GM23338 (cell line): Measurements from ENCODE around the gene SETD4. TPM values are rescaled to one million over a fixed set of nuclear protein-coding genes. Genes with fewer than 3 reads are reported as not detected.

Experiments used
- ATAC-seq: fragments of 200-7000 bp; cut with Tn5 transposase; 3 replicates; pipeline ENCODE4 v1.9.1; 2020
- DNase-seq: peaks from one replicate; pipeline ENCODE4 v3.0.0-alpha.2; 2015; ENCODE audit warnings: low spot score
- H2AFZ ChIP-seq: fragments of 200-600 bp; sonication (generic); 2 replicates; pipeline ENCODE4 v1.8.0; 2016; ENCODE audit warnings: antibody characterized with exemption, mild to moderate bottlenecking, moderate library complexity
- H3F3A ChIP-seq: fragments of 200-600 bp; sonication (generic); replicated peaks from 2 replicates; pipeline ENCODE4 v1.8.0; 2017; ENCODE audit warnings: antibody characterized with exemption, mixed run types, low read depth
- H3K27ac ChIP-seq: fragments of 200-600 bp; sonication (generic); 2 replicates; pipeline ENCODE4 v1.6.1; 2016; ENCODE audit warnings: low read depth
- H3K27me3 ChIP-seq: fragments of 200-600 bp; sonication (generic); 2 replicates; pipeline ENCODE4 v1.8.0; 2016; ENCODE audit warnings: mild to moderate bottlenecking, mixed run types, moderate library complexity; ENCODE audit not compliant: insufficient read depth
- H3K36me3 ChIP-seq: fragments of 200-600 bp; sonication (generic); 2 replicates; pipeline ENCODE4 v1.8.0; 2016; ENCODE audit warnings: mild to moderate bottlenecking; ENCODE audit not compliant: insufficient read depth
- H3K4me1 ChIP-seq: fragments of 200-600 bp; sonication (generic); 2 replicates; pipeline ENCODE4 v1.8.0; 2016; ENCODE audit warnings: mild to moderate bottlenecking, moderate library complexity; ENCODE audit not compliant: insufficient read depth
- H3K4me2 ChIP-seq: fragments of 200-600 bp; sonication (generic); 2 replicates; pipeline ENCODE4 v1.7.1; 2017; ENCODE audit warnings: mixed run types
- H3K4me3 ChIP-seq: fragments of 200-600 bp; sonication (generic); 2 replicates; pipeline ENCODE4 v1.6.1; 2016; ENCODE audit warnings: mixed run types
- H3K79me2 ChIP-seq: fragments of 200-600 bp; sonication (generic); replicated peaks from 2 replicates; pipeline ENCODE4 v1.8.0; 2017; ENCODE audit warnings: mild to moderate bottlenecking; ENCODE audit not compliant: insufficient read depth
- H3K9me2 ChIP-seq: fragments of 200-600 bp; sonication (generic); 2 replicates; pipeline ENCODE4 v1.8.0; 2017; ENCODE audit not compliant: insufficient read depth
- H4K20me1 ChIP-seq: fragments of 200-600 bp; sonication (generic); replicated peaks from 2 replicates; pipeline ENCODE4 v1.8.0; 2017; ENCODE audit warnings: mild to moderate bottlenecking; ENCODE audit not compliant: insufficient read depth
- H3K27ac Mint-ChIP-seq: 2 replicates; pipeline ENCODE4 v1.8.0; 2020; ENCODE audit warnings: inconsistent platforms, mild to moderate bottlenecking, moderate library complexity, mixed read lengths
- H3K27me3 Mint-ChIP-seq: 3 replicates; pipeline ENCODE4 v1.8.0; 2022; ENCODE audit warnings: low read depth, mild to moderate bottlenecking, moderate library complexity, mixed read lengths, inconsistent platforms; ENCODE audit not compliant: insufficient read depth, poor library complexity
- H3K36me3 Mint-ChIP-seq: 3 replicates; pipeline ENCODE4 v1.8.0; 2021; ENCODE audit warnings: low read depth, mild to moderate bottlenecking, inconsistent platforms, moderate library complexity, mixed read lengths
- H3K4me1 Mint-ChIP-seq: 3 replicates; pipeline ENCODE4 v1.8.0; 2020; ENCODE audit warnings: mild to moderate bottlenecking, inconsistent platforms, mixed read lengths
- H3K4me3 Mint-ChIP-seq: 3 replicates; pipeline ENCODE4 v1.8.0; 2021; ENCODE audit warnings: moderate library complexity, mild to moderate bottlenecking, inconsistent platforms, mixed read lengths
- H3K9me3 Mint-ChIP-seq: 3 replicates; pipeline ENCODE4 v1.8.0; 2020; ENCODE audit warnings: moderate library complexity, mild to moderate bottlenecking, inconsistent platforms, mixed read lengths
- CREB1 ChIP-seq: fragments of 250-450 bp; sonication (Bioruptor Pico); IDR thresholded peaks from 2 replicates; pipeline ENCODE4 v1.5.0; 2020; ENCODE audit warnings: low read depth, mild to moderate bottlenecking, moderate library complexity
- ETS1 ChIP-seq: IDR thresholded peaks from 2 replicates; pipeline ENCODE4 v1.6.1; 2016; ENCODE audit warnings: antibody characterized with exemption
- EZH2 ChIP-seq: fragments of 200-600 bp; sonication (generic); IDR thresholded peaks from one replicate; pipeline ENCODE4 v1.8.0; 2017; ENCODE audit warnings: antibody characterized with exemption, mild to moderate bottlenecking, low read depth; ENCODE audit not compliant: unreplicated experiment
- EZH2phosphoT487 ChIP-seq: fragments of 200-600 bp; sonication (generic); IDR thresholded peaks from one replicate; pipeline ENCODE4 v1.8.1; 2018; ENCODE audit warnings: antibody characterized with exemption; ENCODE audit not compliant: unreplicated experiment
- JUNB ChIP-seq: IDR thresholded peaks from one replicate; pipeline ENCODE4 v1.6.1; 2016; ENCODE audit warnings: antibody characterized with exemption; ENCODE audit not compliant: unreplicated experiment
- NANOG ChIP-seq: IDR thresholded peaks from 2 replicates; pipeline ENCODE4 v1.6.1; 2016; ENCODE audit warnings: antibody characterized with exemption, borderline replicate concordance
- POLR2AphosphoS5 ChIP-seq: IDR thresholded peaks from 2 replicates; pipeline ENCODE4 v1.6.1; 2016; ENCODE audit warnings: antibody characterized with exemption, low read depth
- ZNF331 ChIP-seq: fragments of 250-450 bp; sonication (Bioruptor Pico); IDR thresholded peaks from 2 replicates; pipeline ENCODE4 v1.5.0; 2020; ENCODE audit warnings: low read depth, mild to moderate bottlenecking, moderate library complexity
- ZNF462 ChIP-seq: fragments of 250-450 bp; sonication (Bioruptor Pico); IDR thresholded peaks from 2 replicates; pipeline ENCODE4 v1.5.0; 2020; ENCODE audit warnings: mild to moderate bottlenecking, moderate library complexity
- polyA plus RNA-seq: library from polyadenylated mRNA; unstranded; fragments of >200 nt; fragmentation: Nextera tagmentation; extraction: Ambion mirVana; gene quantifications from 2 replicates; pipeline ENCODE4 v1.2.1, GENCODE V29; 2016
- total RNA-seq: library from RNA; depleted of rRNA; stranded (reverse); fragments of >200 nt; shearing (Covaris generic); gene quantifications from 2 replicates; pipeline ENCODE4 v1.2.3, GENCODE V29; 2014
- TF ChIP-seq, protein P1 (sequence below), 2 experiments: fragments of 200-600 bp in 1 of 2; sonication (generic) in 1 of 2; conservative IDR thresholded peaks; 2 replicates each; pipeline versions ENCODE4 v1.5.1 to v1.6.1; 2016 to 2017; ENCODE audit warnings: antibody characterized with exemption in 2 of 2, low read depth in 2 of 2, mild to moderate bottlenecking in 2 of 2, moderate library complexity in 1 of 2
- TF ChIP-seq, protein P2 (sequence below): IDR thresholded peaks from one replicate; pipeline ENCODE4 v1.6.1; 2018; ENCODE audit warnings: antibody characterized with exemption; ENCODE audit not compliant: unreplicated experiment

The SETD4 gene
- total and polyA plus RNA-seq, 2 experiments from 2014 or later = 32.5 to 45.1 TPM

DNA sequence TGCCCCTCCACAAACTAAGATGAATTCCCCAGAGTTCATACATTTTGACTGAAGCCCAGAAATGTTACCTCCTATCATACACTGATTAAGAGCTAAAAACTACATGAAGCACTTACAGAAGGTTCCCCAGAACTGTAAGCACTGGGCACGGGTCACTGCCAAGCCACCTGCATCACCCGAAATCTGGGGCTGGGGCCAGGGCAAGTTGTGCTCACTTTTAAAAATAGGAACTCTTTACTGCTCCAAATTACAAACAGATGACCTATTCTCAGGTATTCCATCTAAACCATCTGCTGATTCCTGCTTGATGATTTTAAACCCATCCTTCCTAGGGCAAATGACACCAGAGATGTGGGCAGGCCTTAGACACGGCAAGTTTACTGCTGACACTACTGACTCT, 4.8 kb downstream of the SETD4 start:
- TF ChIP-seq, protein P1, sequence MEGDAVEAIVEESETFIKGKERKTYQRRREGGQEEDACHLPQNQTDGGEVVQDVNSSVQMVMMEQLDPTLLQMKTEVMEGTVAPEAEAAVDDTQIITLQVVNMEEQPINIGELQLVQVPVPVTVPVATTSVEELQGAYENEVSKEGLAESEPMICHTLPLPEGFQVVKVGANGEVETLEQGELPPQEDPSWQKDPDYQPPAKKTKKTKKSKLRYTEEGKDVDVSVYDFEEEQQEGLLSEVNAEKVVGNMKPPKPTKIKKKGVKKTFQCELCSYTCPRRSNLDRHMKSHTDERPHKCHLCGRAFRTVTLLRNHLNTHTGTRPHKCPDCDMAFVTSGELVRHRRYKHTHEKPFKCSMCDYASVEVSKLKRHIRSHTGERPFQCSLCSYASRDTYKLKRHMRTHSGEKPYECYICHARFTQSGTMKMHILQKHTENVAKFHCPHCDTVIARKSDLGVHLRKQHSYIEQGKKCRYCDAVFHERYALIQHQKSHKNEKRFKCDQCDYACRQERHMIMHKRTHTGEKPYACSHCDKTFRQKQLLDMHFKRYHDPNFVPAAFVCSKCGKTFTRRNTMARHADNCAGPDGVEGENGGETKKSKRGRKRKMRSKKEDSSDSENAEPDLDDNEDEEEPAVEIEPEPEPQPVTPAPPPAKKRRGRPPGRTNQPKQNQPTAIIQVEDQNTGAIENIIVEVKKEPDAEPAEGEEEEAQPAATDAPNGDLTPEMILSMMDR (conservative IDR thresholded peaks at IDR 0.05; ENCODE audit: low read depth in 2 of 2) = no peak
- TF ChIP-seq JUNB (no peak), EZH2phosphoT487 (no peak), POLR2AphosphoS5 (no peak), ETS1 (no peak), NANOG (no peak), EZH2 (no peak), CREB1 (CRISPR knock-in tag) (no peak), ZNF462 (CRISPR knock-in tag) (no peak), ZNF331 (CRISPR knock-in tag) (no peak)
- TF ChIP-seq, protein P2, sequence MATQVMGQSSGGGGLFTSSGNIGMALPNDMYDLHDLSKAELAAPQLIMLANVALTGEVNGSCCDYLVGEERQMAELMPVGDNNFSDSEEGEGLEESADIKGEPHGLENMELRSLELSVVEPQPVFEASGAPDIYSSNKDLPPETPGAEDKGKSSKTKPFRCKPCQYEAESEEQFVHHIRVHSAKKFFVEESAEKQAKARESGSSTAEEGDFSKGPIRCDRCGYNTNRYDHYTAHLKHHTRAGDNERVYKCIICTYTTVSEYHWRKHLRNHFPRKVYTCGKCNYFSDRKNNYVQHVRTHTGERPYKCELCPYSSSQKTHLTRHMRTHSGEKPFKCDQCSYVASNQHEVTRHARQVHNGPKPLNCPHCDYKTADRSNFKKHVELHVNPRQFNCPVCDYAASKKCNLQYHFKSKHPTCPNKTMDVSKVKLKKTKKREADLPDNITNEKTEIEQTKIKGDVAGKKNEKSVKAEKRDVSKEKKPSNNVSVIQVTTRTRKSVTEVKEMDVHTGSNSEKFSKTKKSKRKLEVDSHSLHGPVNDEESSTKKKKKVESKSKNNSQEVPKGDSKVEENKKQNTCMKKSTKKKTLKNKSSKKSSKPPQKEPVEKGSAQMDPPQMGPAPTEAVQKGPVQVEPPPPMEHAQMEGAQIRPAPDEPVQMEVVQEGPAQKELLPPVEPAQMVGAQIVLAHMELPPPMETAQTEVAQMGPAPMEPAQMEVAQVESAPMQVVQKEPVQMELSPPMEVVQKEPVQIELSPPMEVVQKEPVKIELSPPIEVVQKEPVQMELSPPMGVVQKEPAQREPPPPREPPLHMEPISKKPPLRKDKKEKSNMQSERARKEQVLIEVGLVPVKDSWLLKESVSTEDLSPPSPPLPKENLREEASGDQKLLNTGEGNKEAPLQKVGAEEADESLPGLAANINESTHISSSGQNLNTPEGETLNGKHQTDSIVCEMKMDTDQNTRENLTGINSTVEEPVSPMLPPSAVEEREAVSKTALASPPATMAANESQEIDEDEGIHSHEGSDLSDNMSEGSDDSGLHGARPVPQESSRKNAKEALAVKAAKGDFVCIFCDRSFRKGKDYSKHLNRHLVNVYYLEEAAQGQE = no peak
- Mint-ChIP-seq H3K27ac (no peak overlapping the region), H3K4me1 (peaks cover 16% of the 10 kb centered on the region), H3K9me3 (no peaks in the 10 kb centered on the region; the same call in 2 of the 3 replicates), H3K36me3 (peaks cover 74% of the 10 kb centered on the region), H3K4me3 (no peak overlapping the region), H3K27me3 (peaks cover 9% of the 10 kb centered on the region)
- DNase-seq = no peak
- ATAC-seq = no peak
- Histone ChIP-seq H3K4me1 (peaks cover 20% of the 10 kb centered on the region), H3K79me2 (peaks cover 53% of the 10 kb centered on the region), H3K9me2 (no peaks in the 10 kb centered on the region), H3K27me3 (no peaks in the 10 kb centered on the region), H3F3A (peaks cover 14% of the 10 kb centered on the region), H3K27ac (no peak overlapping the region), H4K20me1 (0 out of 2 replicates have a peak, but pooled peaks cover 5% of the 10 kb centered on the region), H3K4me2 (no peak overlapping the region), H3K36me3 (peaks cover 62% of the 10 kb centered on the region), H2AFZ (no peak overlapping the region), H3K4me3 (no peak overlapping the region)
